HUES6 (cell line): ENCODE data around the gene TPRN.
A peak's percentile ranks its signal among the peaks of the same experiment; 100 is the strongest.

Experiments used
- H3K27ac ChIP-seq: 2 replicates; pipeline ENCODE4 v1.7.0; 2013; ENCODE audit warnings: low read depth, mild to moderate bottlenecking, low read length, inconsistent platforms
- H3K27me3 ChIP-seq: 2 replicates; pipeline ENCODE4 v1.6.1; 2013; ENCODE audit warnings: low read length; ENCODE audit not compliant: control insufficient read depth, insufficient read depth
- H3K36me3 ChIP-seq: 2 replicates; pipeline ENCODE4 v1.6.1; 2013; ENCODE audit warnings: low read length; ENCODE audit not compliant: control insufficient read depth, insufficient read depth
- H3K4me1 ChIP-seq: 2 replicates; pipeline ENCODE4 v1.6.1; 2013; ENCODE audit warnings: low read length; ENCODE audit not compliant: control insufficient read depth, insufficient read depth
- H3K4me3 ChIP-seq: 2 replicates; pipeline ENCODE4 v1.5.1; 2013; ENCODE audit warnings: low read depth, low read length
- H3K9ac ChIP-seq: one replicate; pipeline ENCODE4 v1.6.1; 2013; ENCODE audit warnings: mild to moderate bottlenecking, low read length
- H3K9me3 ChIP-seq: 2 replicates; pipeline ENCODE4 v1.6.1; 2013; ENCODE audit warnings: low read depth, low read length; ENCODE audit not compliant: control insufficient read depth, insufficient read depth

The TPRN gene

DNA sequence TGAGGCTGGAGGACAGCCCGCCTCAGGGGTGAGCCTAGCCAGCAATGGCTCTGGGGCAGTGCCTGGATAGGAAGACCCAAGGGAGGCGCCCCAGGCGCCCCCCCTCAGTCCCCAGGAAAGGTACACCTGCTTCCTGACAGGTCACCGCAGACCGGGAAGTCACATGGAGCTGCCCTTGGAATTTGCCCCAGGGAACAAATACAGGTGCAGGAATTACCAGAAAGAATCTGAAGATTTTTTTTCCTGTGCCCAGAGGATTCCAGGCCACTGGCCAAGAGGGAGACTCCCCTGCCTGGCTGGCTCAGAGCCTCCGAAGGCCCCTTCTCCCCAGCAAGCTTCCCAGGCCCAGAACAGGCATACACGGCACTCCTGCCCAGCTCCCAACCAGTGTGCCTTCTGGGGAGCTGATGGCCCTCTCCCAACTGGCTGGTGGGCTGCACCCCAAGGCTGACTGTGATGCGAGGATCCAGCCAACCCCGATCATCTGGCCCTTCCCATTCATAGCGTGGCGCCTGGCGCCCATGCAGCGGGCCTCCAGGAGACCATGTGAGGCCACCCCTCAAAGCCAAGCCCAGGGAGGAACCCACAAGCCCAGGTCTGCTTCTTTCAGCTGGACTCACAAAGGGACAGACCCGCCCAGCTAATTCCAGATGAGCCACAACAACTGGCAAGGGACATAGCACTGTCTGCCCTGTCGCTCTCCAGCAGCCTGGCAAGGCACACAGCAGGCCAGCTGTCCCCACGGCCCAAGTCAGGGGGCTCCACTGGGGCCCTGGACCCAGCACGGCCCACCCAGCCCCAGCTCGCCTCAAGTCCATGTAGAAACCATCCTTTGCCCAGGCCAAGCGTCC, 2.3 kb downstream of the TPRN start:
- Histone ChIP-seq H3K27ac (no peak overlapping the region), H3K9me3 (no peaks in the 10 kb centered on the region), H3K36me3 (no peaks in the 10 kb centered on the region), H3K9ac (no peak overlapping the region), H3K27me3 (no peaks in the 10 kb centered on the region), H3K4me1 (peaks cover 30% of the 10 kb centered on the region), H3K4me3 (peak overlapping the region; percentile 50)

DNA sequence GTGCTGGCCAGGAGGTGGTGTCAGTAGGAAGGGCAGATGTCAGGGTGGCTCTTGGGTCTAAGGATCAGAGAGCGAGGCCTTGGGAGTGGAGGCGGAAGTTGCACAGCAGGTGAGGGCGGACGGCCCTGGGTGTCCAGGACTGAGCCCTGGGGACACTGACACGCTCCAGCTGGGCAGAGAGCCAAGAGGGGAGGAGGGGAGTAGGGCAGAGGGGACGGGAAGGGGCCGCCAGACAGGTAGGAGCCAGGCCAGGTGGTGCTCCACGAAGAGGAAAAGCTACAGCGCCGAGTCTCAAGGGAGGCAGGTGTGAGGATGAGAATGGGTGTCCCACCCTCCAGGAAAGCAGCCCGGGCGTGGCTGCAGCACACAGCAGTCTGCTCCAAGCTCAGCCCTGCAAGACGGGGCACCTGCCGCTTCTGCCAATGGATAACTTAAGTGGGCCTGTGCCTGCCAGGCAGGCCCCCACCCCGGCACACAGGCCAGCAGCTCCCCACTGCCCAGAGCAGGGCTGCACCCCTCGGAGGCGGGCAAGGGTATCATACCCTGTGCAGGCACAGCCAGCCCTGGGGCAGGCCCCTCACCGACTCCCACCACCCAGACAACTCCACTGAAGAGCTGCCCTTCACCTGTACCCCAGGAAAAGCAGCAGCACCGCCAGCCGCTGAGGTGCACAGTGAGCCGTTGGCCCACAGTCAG, 4.9 kb downstream of the TPRN start:
- H3K36me3 ChIP-seq = peaks cover 13% of the 10 kb centered on the region
- no peaks in the 10 kb centered on the region for H3K9me3 ChIP-seq
- no peak overlapping the region for H3K27ac ChIP-seq
- H3K4me1 ChIP-seq = peaks cover 30% of the 10 kb centered on the region
- no peak overlapping the region for H3K9ac ChIP-seq
- no peak overlapping the region for H3K4me3 ChIP-seq
- H3K27me3 ChIP-seq = no peaks in the 10 kb centered on the region

DNA sequence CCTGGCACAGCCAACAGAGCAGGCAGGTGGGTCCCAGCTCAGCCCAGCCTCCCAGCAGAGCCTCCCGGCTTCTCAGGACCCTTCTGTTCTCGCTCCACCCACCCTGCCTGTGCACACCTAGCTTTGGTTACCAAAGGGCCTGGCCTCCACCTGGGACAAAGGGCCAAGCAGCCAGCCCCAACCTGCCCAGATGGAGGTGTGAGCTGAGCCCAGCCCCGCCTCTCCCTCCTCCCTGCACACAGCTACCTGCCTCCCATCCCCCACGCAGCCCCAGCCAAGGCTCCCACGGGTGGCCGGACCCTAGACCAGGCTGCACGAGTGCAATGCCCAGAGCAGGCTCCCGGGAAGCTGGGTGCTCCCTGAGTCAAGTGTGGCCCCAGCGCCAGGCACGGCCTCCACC, 5.6 kb downstream of the TPRN start:
- no peaks in the 10 kb centered on the region for H3K27me3 ChIP-seq
- H3K27ac ChIP-seq = no peak overlapping the region
- H3K9me3 ChIP-seq = no peaks in the 10 kb centered on the region
- H3K4me3 ChIP-seq = no peak overlapping the region
- peaks cover 17% of the 10 kb centered on the region for H3K36me3 ChIP-seq
- peaks cover 30% of the 10 kb centered on the region for H3K4me1 ChIP-seq
- peak overlapping the region; percentile 17 for H3K9ac ChIP-seq

DNA sequence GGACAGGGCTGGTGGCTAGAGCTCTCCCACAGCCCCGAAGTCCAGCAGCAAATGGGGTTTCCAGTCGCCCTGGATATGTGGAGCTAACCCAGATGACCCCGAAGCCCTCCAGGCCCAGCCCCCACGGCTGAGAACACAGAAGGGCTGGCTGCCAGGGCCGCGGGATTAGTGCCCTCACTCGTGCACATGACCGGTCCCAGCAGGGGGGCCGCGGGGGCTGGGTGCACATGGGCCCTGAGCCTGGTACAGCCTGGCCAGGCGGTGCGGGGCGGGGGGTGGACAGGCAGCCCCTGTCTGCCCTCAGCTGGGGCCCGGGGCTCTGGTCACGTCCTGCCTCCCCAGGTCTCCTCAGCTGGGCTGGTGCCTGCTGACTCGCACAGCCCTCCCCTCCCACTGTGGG, 6.2 kb downstream of the TPRN start:
- no peak overlapping the region for H3K4me3 ChIP-seq
- peaks cover 32% of the 10 kb centered on the region for H3K4me1 ChIP-seq
- peak overlapping the region; percentile 17 for H3K9ac ChIP-seq
- no peaks in the 10 kb centered on the region for H3K27me3 ChIP-seq
- H3K36me3 ChIP-seq = peaks cover 21% of the 10 kb centered on the region
- no peaks in the 10 kb centered on the region for H3K9me3 ChIP-seq
- H3K27ac ChIP-seq = no peak overlapping the region

DNA sequence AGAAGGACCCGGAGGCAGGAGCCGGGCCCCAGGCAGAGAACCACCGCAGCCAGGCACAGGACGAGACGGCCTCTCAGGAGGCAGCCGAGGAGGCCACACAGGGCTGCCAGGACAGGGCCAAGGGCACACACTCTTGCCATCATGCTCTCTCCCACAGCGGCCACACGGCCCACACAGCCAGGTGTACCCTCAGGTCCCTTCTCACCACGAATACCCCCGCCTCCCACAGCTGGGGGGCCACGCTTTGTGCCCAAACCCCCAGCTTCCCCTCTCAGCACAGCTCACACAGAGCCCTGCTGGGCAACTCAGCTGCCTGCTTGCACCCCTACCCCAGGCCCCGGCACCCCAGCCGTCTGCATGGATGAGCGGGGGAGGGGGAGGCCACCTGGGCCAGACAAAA, 6.8 kb downstream of the TPRN start:
- Histone ChIP-seq H3K4me3 (no peak overlapping the region), H3K27me3 (no peaks in the 10 kb centered on the region), H3K27ac (no peak overlapping the region), H3K9ac (no peak overlapping the region), H3K9me3 (no peaks in the 10 kb centered on the region), H3K36me3 (peaks cover 21% of the 10 kb centered on the region), H3K4me1 (peaks cover 28% of the 10 kb centered on the region)

DNA sequence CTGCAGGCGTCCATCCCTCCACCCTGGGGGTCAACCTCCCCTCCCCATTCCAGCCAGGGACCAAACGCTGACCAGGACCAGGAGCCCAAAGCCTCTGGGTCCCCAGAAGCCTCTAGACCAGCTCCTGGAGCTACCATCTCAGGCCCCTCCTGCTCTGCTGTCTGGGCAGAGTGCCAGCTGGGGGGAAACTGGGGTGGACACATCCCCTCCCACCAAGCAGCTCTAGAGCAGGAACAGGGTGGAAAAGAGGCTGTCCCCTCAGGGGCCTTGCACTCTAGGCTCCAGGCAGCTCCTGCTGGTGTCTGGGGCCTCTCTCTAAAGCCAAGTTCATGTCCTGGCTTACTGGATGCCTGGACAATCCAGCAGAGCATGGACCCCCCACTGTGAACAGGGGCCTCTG, 7.7 kb downstream of the TPRN start:
- Histone ChIP-seq H3K27ac (no peak overlapping the region), H3K9ac (no peak overlapping the region), H3K4me1 (peaks cover 21% of the 10 kb centered on the region), H3K27me3 (no peaks in the 10 kb centered on the region), H3K36me3 (peaks cover 21% of the 10 kb centered on the region), H3K9me3 (no peaks in the 10 kb centered on the region), H3K4me3 (no peak overlapping the region)

DNA sequence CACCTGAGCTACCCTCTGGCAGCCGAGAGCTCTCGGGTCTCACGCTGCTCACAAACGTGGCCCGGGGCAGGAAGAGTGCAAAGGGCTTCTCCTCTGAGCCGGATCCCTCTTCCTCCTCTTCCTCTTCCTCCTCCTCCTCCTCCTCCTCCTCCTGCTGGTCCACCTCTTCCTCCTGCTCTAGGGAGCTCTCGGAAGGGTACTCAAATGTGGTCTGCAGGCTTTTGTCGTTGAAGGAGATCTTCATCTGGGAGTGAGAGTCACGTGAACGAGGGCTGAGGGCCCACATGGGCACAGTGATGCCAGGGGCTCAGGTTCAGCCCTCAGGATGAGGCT, 8.1 kb downstream of the TPRN start:
- no peak overlapping the region for H3K9ac ChIP-seq
- no peak overlapping the region for H3K4me3 ChIP-seq
- peaks cover 24% of the 10 kb centered on the region for H3K4me1 ChIP-seq
- no peak overlapping the region for H3K27ac ChIP-seq
- no peaks in the 10 kb centered on the region for H3K9me3 ChIP-seq
- no peaks in the 10 kb centered on the region for H3K27me3 ChIP-seq
- H3K36me3 ChIP-seq = peaks cover 21% of the 10 kb centered on the region

DNA sequence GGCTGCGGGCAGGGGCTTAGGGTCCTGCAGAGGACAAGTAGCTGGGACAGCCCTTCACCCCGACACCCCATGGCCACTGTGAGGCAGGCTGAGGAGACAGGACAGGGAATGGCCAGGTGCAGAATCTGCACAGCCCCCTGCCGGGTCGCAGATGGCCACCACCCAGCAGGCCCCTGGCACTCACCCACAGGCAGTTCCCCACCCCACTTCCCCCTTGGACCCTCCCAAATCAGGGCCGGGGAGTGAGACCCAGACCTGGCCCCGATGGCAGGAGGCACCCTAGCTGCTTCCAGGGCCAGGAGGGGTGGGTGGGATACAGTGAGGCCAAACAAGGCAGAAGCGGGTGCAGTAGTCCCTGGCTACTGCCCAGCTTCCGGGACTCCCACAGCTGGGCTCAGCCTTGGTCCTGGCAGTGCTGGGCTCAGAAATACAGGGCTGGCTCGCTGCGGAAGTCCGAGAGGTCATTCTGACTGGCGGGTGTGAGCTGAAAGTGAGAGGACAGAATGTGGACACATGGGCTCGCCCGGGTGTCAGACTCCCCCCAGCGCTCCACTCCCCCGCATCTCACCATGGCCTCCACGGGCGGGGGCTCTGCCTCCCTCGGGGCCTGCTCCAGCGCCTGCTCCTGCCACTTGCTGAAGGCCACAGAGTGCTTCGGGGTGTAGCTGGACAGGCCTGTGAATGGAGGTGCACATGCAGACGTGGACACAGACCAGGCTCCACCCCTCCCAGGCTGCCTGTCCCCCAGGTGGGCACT, 8.7 kb downstream of the TPRN start:
- H3K27ac ChIP-seq = no peak overlapping the region
- H3K4me1 ChIP-seq = peaks cover 24% of the 10 kb centered on the region
- peaks cover 21% of the 10 kb centered on the region for H3K36me3 ChIP-seq
- H3K9me3 ChIP-seq = no peaks in the 10 kb centered on the region
- H3K4me3 ChIP-seq = no peak overlapping the region
- no peak overlapping the region for H3K9ac ChIP-seq
- H3K27me3 ChIP-seq = no peaks in the 10 kb centered on the region

DNA sequence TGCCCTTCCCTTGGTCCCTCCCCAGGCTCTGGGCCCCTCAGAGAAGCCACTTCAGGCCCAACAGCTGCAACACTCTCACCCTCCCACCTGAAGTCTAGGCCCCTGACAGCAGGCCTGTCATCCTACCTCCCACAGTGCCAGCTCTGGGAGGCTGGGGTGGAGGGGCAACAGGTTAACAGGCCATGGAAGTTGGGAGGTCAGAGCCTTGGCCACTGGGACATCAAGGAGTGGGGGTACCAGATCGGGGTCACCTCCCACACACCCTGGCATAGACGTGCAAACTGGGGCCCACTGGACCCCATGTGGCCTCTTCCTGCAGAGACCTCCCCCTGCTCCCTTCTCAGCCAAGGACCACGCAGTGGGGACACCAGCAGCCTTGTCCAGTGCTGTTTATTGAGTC, 9.3 kb downstream of the TPRN start:
- Histone ChIP-seq H3K9me3 (no peaks in the 10 kb centered on the region), H3K4me1 (peaks cover 24% of the 10 kb centered on the region), H3K27ac (no peak overlapping the region), H3K4me3 (no peak overlapping the region), H3K9ac (no peak overlapping the region), H3K36me3 (peaks cover 25% of the 10 kb centered on the region), H3K27me3 (no peaks in the 10 kb centered on the region)

DNA sequence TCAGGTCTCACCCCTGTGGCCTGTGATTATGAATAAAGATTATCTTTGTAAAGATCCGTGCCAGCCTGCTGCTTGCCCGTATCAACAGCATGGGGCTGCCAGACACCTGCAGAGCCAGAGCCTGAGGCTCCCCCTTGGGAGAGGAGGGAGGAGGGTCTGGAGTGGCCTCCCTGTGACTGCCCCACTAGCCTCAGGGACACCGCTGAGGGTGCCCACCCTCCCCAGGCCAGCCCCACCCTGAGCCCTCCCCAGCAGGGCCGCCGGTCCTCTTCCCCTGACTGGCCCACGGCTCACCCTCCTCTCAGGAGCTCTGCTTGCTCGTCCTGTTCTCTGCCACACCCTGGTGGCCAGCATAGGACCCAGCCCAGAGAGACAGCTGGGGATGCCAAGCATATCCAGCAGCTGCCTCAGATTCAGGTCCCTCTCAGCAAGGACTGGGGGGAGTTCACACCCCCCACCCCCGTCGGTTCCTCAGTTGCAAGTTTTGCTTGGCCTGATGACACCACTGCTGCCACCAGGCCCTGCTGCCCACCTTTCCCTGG, 10.2 kb downstream of the TPRN start:
- Histone ChIP-seq H3K27ac (no peak overlapping the region), H3K9ac (no peak overlapping the region), H3K36me3 (peaks cover 33% of the 10 kb centered on the region)

More for the DNA sequence above, 10.2 kb downstream of the TPRN start:
- Histone ChIP-seq H3K27me3 (no peaks in the 10 kb centered on the region), H3K4me3 (no peak overlapping the region), H3K9me3 (no peaks in the 10 kb centered on the region), H3K4me1 (peaks cover 24% of the 10 kb centered on the region)
